Smooth muscle cell (in vitro differentiated cells): ENCODE data around the gene OPALIN. TPM values are rescaled to one million over a fixed set of nuclear protein-coding genes. Genes with fewer than 3 reads are reported as not detected.

ENCODE experiments used
- DNase-seq: peaks from one replicate; lab custom pipeline; 2025; ENCODE audit not compliant: unreplicated experiment; lab: John Stamatoyannopoulos, UW
- H2AFZ ChIP-seq: fragments of 200-600 bp; sonication (generic); 2 replicates; pipeline ENCODE4 v1.6.0; 2016; ENCODE audit warnings: antibody characterized with exemption, low read depth, mild to moderate bottlenecking
- H3F3A ChIP-seq: fragments of 200-600 bp; sonication (generic); 2 replicates; pipeline ENCODE4 v1.6.0; 2017; ENCODE audit warnings: antibody characterized with exemption, low read depth
- H3K27ac ChIP-seq: fragments of 200-600 bp; sonication (generic); 2 replicates; pipeline ENCODE4 v1.5.1; 2016; ENCODE audit warnings: low read depth, mild to moderate bottlenecking
- H3K27me3 ChIP-seq: fragments of 200-600 bp; sonication (generic); 2 replicates; pipeline ENCODE4 v1.6.1; 2016; ENCODE audit warnings: low read depth, mild to moderate bottlenecking
- H3K36me3 ChIP-seq: fragments of 200-600 bp; sonication (generic); 2 replicates; pipeline ENCODE4 v1.5.1; 2016; ENCODE audit warnings: low read depth
- H3K4me1 ChIP-seq: fragments of 200-600 bp; sonication (generic); 2 replicates; pipeline ENCODE4 v1.5.1; 2016; ENCODE audit warnings: low read depth
- H3K4me2 ChIP-seq: fragments of 200-600 bp; sonication (generic); 2 replicates; pipeline ENCODE4 v1.6.0; 2016; ENCODE audit warnings: mild to moderate bottlenecking
- H3K4me3 ChIP-seq: fragments of 200-600 bp; sonication (generic); 2 replicates; pipeline ENCODE4 v1.5.1; 2016; ENCODE audit warnings: mild to moderate bottlenecking
- H3K79me2 ChIP-seq: fragments of 200-600 bp; sonication (generic); 2 replicates; pipeline ENCODE4 v1.6.0; 2016; ENCODE audit warnings: low read depth, mild to moderate bottlenecking
- H3K9ac ChIP-seq: fragments of 200-600 bp; sonication (generic); 2 replicates; pipeline ENCODE4 v1.6.0; 2016; ENCODE audit warnings: low read depth
- H3K9me3 ChIP-seq: fragments of 200-600 bp; sonication (generic); replicated peaks from 2 replicates; pipeline ENCODE4 v1.5.1; 2016; ENCODE audit warnings: low read depth
- H4K20me1 ChIP-seq: fragments of 200-600 bp; sonication (generic); 2 replicates; pipeline ENCODE4 v1.6.0; 2016; ENCODE audit warnings: low read depth
- WGBS: methylation state at CpG from one replicate; pipeline ENCODE4 v1.1.7; 2016; ENCODE audit warnings: low lambda C conversion rate; 5-methylcytosine and 5-hydroxymethylcytosine counted together
- polyA plus RNA-seq: library from polyadenylated mRNA; unstranded; fragments of >200 nt; fragmentation: Nextera tagmentation; extraction: Ambion mirVana; gene quantifications from 2 replicates; pipeline ENCODE4 v1.2.1, GENCODE V29; 2016
- total RNA-seq: library from RNA; depleted of rRNA; stranded (reverse); fragments of >200 nt; gene quantifications from 2 replicates; pipeline ENCODE4 v1.2.3, GENCODE V29; 2014
- TF ChIP-seq, protein P1 (sequence below): fragments of 200-600 bp; sonication (generic); IDR thresholded peaks from 2 replicates; pipeline ENCODE4 v1.5.1; 2017; ENCODE audit warnings: borderline replicate concordance, mild to moderate bottlenecking, antibody characterized with exemption; ENCODE audit not compliant: insufficient read depth, poor library complexity, severe bottlenecking

Gene OPALIN
- total and polyA plus RNA-seq, 2 experiments from 2014 or later: not detected

DNA sequence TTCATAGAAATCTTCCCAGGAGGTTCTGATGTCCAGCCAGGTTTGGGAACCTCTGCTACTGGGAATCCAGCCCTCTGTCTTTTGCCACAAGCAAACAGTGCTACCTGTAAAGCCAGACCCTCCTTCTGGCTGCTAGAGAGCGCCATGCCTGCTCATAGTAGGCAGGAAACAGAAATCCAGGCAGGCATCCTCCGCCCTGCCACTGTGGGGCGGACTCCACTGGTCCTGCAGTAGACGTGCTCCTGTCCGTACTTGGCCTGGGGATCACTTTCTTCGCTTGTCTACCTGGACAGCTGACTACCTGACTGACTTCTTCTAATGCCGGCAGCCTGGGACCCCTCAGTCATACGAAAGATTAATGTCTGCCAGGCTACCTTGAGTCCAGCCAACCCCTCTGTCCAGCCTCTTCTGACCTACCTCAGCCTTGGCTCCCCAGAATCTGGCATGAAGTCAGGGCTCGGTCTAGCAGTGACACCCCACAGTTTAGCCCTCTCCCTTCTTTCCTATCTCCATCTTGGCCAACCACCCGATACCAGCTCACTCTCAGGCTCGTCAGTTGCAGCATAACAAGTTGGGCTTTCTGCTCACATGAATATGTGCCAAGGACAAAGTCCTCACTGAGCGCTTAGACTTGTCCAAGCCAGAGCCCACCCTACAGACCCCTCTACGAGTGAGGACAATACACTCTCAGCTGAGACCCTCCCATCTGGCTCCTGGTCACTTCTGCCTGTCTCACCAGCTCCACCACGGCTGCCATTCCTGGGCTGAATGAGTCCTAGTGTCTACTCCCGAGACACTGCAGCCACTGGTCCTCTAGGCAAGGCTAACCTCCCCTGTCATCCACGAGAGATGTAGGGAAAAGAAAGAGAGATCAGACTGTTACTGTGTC is 43.9 kb upstream of the OPALIN start:
- no peak overlapping the region for H3K27ac ChIP-seq
- TF ChIP-seq, protein P1, sequence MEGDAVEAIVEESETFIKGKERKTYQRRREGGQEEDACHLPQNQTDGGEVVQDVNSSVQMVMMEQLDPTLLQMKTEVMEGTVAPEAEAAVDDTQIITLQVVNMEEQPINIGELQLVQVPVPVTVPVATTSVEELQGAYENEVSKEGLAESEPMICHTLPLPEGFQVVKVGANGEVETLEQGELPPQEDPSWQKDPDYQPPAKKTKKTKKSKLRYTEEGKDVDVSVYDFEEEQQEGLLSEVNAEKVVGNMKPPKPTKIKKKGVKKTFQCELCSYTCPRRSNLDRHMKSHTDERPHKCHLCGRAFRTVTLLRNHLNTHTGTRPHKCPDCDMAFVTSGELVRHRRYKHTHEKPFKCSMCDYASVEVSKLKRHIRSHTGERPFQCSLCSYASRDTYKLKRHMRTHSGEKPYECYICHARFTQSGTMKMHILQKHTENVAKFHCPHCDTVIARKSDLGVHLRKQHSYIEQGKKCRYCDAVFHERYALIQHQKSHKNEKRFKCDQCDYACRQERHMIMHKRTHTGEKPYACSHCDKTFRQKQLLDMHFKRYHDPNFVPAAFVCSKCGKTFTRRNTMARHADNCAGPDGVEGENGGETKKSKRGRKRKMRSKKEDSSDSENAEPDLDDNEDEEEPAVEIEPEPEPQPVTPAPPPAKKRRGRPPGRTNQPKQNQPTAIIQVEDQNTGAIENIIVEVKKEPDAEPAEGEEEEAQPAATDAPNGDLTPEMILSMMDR: no peak
- no peak overlapping the region for H2AFZ ChIP-seq
- no peak for DNase-seq
- H3K79me2 ChIP-seq: no peaks in the 10 kb centered on the region
- peaks cover 17% of the 10 kb centered on the region for H3K27me3 ChIP-seq
- no peak overlapping the region for H3K9ac ChIP-seq
- H3K9me3 ChIP-seq: no peaks in the 10 kb centered on the region
- 89% methylated on average over 16 of the region's 16 CpGs for WGBS
- H3K4me1 ChIP-seq: peaks cover 8% of the 10 kb centered on the region
- H3K36me3 ChIP-seq: no peaks in the 10 kb centered on the region
- no peaks in the 10 kb centered on the region for H3F3A ChIP-seq
- no peak overlapping the region for H3K4me2 ChIP-seq
- no peak overlapping the region for H3K4me3 ChIP-seq
- H4K20me1 ChIP-seq: no peaks in the 10 kb centered on the region

DNA sequence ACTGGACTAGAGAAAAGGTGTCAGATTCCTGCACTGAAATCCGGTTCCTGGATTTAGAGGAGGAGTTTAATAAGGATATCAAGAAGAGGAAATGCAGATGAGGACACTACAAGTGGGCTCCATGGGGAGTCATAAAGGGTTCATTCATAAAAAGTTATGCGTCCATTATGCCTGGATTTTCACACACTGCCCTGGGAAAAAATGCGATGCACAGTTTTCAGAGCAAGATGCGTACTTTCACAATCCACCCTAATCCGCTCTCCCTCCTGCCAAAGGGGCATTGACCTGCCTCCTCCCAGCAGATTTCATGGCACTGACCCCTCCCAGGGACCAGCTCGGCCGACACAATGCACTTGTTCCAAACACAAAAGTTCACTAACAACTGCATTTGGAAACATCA is 42.2 kb upstream of the OPALIN start:
- Histone ChIP-seq H4K20me1 (no peaks in the 10 kb centered on the region), H3K4me1 (peaks cover 8% of the 10 kb centered on the region), H3K27ac (no peak overlapping the region), H3K4me2 (no peak overlapping the region), H3K36me3 (no peaks in the 10 kb centered on the region), H3K9me3 (no peaks in the 10 kb centered on the region), H3K79me2 (no peaks in the 10 kb centered on the region), H2AFZ (no peak overlapping the region), H3F3A (no peaks in the 10 kb centered on the region), H3K4me3 (no peak overlapping the region), H3K27me3 (peaks cover 17% of the 10 kb centered on the region), H3K9ac (no peak overlapping the region)
- WGBS: 81% methylated on average over 7 of the region's 7 CpGs
- TF ChIP-seq, protein P1: no peak
- DNase-seq: no peak

DNA sequence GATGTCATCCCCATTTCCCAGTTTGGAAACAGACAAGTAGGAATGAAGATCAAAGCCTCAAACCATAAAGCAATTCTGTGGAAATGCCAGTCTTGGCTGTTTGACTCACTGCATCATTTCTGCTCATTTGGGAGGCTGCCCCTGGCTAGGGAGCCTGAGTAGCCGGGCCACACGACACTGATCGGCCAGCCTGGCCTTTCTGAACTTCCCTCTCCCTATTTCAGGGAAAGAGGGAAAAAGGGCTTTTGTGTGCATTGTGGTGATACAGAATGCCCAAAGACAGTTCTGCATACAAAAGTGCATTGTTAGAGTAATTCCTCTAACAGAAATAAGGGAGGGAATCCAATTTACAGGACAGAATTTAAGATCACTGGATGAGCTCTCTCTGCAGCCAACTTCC is 41.7 kb upstream of the OPALIN start:
- 96% methylated on average over 3 of the region's 3 CpGs for WGBS
- Histone ChIP-seq H4K20me1 (no peaks in the 10 kb centered on the region), H3F3A (no peaks in the 10 kb centered on the region), H3K27ac (no peak overlapping the region), H3K27me3 (peaks cover 17% of the 10 kb centered on the region), H3K9me3 (no peaks in the 10 kb centered on the region), H2AFZ (no peak overlapping the region), H3K4me2 (no peak overlapping the region), H3K9ac (no peak overlapping the region), H3K36me3 (no peaks in the 10 kb centered on the region), H3K79me2 (no peaks in the 10 kb centered on the region), H3K4me1 (peaks cover 8% of the 10 kb centered on the region), H3K4me3 (no peak overlapping the region)
- no peak for DNase-seq
- TF ChIP-seq, protein P1: no peak
